SKM-1 treated with dmso at 0.1 percent for 144 hours (cell line): ENCODE measurements around the gene CADM4.

Source experiments
- DNase-seq: peaks from one replicate; lab custom pipeline; 2025; ENCODE audit not compliant: unreplicated experiment; lab: John Stamatoyannopoulos, UW

CADM4 gene

DNA sequence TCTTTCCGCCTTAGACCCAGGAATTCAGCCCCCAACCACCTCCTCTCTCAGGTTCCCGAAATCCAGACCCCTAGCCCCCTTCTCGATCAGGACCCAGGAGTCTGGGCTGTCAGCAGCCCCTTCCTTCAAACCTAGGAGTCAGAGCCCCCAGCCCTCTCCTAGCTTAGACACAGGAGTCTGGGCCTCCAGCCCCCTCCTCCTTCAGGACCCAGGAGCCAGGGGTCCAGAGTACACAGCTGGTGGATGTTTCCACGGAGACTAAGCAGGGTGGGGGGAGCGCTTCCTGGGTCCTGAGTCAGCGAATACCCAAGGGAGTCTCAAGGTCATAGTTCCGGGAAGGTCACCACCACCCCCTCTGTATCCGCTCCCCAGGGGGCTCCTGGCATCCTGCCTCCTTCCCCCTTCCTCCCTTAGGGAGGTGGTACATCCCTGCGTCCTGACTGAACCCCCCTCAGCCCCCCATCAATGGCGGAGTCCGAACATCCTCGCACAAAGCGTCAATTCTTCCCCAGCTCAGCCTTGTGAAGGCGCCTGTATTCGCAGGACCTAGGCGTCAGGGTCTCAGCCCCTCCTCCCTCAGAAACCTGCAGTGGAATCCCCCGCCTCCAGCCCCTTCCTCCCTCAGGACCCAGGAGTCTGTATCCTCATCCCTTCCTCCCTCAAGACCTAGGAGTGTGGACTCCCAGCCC lies 4.6 kb downstream of the CADM4 start:
- DNase-seq: no peak

GRCh38 chr19:43634506-43634871 lies 5.2 kb downstream of the CADM4 start:
- DNase-seq: no peak

- DNase-seq: no peak
These were observed 5.6 kb downstream of the CADM4 start for GRCh38 chr19:43634068-43634467.

GRCh38 chr19:43633520-43633919 lies 6.1 kb downstream of the CADM4 start:
- DNase-seq: no peak

GRCh38 chr19:43631491-43631890 lies 8.2 kb downstream of the CADM4 start:
- DNase-seq: no peak

DNA sequence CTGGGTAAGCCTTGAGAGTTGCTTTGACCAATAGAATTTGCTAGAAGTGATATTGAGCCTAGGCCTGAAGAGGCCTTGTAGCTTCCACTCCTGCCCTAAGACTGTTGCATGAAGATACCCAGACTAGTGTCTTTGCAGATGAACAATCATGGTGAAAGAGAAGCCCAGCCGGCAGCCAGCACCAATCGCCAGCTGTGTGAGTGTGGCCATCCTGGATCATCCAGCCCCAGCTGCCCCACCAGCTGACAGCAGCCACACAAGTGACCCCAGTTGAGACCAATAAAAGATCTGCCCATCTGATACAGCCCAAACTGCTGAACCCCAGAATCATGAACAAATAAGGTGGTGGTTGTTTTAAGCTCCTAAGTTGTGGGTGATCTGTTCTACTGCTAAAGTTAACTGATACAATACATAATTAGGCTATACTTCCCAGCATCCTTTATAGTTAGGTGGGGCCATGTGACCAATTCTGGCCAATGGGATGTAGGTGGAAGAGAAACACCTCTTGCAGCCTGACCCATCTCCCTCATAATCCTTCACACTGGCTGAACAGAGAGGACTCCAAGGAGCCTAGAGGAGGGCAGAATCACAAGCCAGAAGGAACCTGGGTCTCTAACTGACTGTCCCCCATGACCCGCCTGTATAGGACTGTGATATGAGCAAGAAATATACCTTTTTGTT lies 10.9 kb downstream of the CADM4 start:
- DNase-seq: no peak

- DNase-seq: no peak
These were observed 12.8 kb downstream of the CADM4 start for GRCh38 chr19:43626838-43627237.

DNA sequence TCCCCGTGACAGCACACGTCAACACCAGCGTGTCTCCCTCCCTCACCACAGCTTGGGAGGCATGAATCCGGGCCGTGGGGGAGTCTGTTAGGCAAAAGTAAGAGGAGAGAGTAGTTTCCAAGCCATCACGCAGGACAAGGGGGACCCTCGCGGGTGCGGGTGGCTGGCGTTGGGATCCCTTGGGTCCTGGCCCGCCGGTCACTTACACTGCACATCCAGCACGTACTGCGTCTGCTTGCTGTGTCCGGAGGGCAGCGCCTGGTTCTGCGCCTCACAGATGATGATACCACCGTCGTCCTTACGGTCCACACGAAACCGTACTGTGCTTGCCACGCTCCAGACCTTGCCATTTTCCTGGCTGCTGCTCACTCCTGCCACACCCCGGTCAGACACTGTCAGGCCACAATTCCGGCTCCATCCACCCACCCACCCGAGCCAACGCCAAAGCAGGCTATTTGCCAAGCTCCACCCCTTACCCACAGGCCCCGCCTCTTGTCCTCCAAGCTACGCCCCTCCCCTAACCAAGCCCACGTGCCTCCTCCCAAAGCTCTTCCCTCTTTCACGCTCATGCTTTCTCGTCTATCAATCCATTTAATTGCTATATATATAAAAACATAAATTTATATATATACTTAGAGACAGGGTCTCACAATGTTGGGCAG lies 13.6 kb downstream of the CADM4 start:
- DNase-seq: no peak

DNA sequence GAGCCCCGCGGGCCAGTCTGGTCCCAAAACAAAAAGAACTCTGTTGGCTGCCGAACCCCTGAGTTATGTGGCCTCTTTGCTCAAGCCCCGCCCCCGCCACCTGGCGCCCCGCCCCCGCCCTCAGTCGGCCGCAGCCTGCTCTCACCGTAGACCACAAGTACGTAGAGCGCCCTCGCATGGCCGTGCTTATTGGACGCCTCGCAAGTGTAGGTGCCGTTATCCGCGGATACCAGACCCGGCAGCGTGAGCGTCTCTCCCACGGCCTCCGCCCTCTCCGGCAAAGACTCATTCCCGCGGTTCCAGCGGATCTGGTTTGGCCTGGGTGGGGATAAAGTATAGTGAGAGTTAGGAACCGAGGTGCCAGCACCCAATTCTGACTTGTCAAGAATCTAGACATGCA lies 14.7 kb downstream of the CADM4 start:
- no peak for DNase-seq

GRCh38 chr19:43623889-43624670 lies 15.6 kb downstream of the CADM4 start:
- DNase-seq: no peak

- DNase-seq: no peak
These were observed 16.7 kb downstream of the CADM4 start for GRCh38 chr19:43622956-43623355.

DNA sequence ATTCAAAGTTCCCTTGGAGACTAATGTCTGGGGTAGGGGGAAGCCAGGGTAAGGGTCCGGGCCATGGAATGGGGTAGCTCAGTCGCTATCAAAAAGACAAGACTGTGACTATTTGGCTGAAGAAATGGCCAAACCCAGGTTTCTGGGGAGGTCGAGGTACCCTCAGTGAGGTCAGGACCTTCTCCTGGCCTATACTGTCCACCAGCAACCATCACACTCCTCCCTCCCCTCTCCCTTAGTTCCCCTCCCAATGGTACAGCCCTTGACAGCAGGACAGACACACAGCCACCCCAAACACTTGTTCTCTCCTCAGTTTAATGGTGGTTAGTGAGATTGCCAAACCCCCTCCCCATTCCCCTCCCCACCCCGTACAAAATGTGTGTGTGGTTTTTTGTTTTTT lies 17.6 kb downstream of the CADM4 start:
- no peak for DNase-seq

GRCh38 chr19:43620061-43621001 lies 19.3 kb downstream of the CADM4 start:
- DNase-seq: no peak

DNA sequence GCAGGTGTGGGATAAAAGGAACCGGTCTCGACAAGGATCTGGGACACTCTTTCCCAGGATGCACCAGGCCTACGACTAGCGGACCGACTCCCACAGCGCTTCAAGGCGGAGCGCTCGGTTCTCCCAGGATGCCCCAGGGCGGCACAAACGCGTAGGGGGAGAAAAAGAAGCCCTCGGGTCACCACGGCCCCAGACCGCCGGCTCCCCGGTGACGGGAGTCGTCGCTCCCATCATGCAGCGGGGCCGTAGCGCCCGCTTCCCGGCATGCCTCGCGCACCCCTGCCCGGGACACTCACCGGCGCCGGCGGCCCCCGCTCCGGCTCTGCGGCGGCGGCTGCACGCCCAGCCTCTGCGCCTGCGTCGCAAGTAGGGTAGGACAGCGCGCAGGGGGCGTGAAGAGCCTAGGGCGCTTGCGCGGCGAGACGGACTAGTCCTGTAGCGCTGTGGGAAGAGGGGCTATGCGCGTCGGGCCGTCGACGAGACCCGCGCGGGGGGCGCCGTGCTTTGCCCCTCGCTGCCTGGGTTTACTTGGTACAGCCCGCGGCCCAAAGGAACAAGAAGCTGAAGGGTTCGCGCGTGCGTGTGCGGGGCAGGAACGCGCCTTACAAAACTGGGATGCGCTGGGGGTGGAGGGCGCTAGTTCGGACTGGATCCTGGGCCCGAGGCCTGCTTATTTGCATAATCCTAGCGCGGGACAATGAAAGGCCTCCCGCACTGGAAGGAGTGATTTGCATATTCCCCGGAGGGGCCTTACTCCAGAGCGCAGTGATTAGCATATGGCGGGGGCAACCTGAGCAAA lies 20.2 kb downstream of the CADM4 start, which contains the start of gene ZNF428:
Gene ZNF428, minus strand, starts transcription at position 368 of the 799 bp plus-strand sequence. CDS start 5,325 bp downstream, outside the sequence.
- peak; percentile 38 for DNase-seq

DNA sequence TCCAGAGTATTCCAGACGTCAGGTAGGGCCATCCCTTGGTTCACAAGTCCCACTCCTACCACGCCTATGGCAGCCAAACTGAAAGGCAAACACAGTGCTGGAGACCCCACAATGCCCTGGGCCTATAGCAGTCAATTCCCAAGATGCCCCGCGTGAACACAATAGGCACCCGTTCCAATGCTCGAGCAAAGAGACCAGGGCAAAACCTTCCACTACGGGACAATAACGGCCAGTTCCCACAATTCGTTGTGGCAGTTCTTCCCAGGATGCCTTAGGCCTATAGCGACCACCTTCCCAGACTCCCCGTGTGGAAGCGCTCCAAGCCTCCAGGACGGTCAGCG lies 20.8 kb downstream of the CADM4 start:
- DNase-seq: no peak

GRCh38 chr19:43616954-43617353 lies 22.7 kb downstream of the CADM4 start:
- no peak for DNase-seq

GRCh38 chr19:43616306-43616705 lies 23.3 kb downstream of the CADM4 start:
- DNase-seq: no peak

GRCh38 chr19:43612374-43612773 lies 27.3 kb downstream of the CADM4 start:
- no peak for DNase-seq

DNA sequence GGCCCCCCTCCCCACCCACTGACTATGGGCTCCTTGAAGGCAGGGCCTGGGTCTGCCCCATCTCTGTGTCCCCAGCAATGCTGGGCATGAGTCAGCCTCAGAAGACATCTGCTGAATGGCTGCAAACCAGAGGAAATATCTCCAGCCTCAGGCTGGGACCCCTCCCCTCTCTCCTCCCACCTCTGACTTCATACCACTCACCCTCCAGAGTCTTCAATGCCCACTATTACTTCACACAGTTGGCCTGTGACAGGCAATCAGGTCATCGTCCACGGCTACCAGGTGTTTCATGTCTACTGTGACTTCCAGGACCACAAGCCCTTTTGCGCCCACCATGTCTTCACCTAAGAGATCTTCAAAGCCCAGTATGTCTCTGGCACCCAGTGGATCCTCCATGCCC lies 27.9 kb downstream of the CADM4 start, which contains the start of gene SRRM5:
Gene SRRM5, plus strand, starts transcription at position 301 of the 400 bp plus-strand sequence. Its CDS starts 34 bp downstream, at position 335.
- no peak for DNase-seq
